GM19468 (cell line): ENCODE data around the gene PPDPF.

Experiments used
- ATAC-seq: cut with Tn5 transposase; IDR thresholded peaks from one replicate; pipeline ENCODE4 v1.9.1; 2021; ENCODE audit warnings: mild to moderate bottlenecking, moderate library complexity, moderate number of reproducible peaks; ENCODE audit not compliant: unreplicated experiment; ENCODE audit errors: extremely low read depth

Gene PPDPF

GRCh38 chr20:63519668-63520503 is 679 bp upstream of the PPDPF start:
- no peak for ATAC-seq

- peak; percentile 7 for ATAC-seq
Measured at GRCh38 chr20:63520934-63521601, 503 bp downstream of the PPDPF start.

GRCh38 chr20:63521602-63522001 is 1.0 kb downstream of the PPDPF start:
- no peak for ATAC-seq

GRCh38 chr20:63522091-63522868 is 1.7 kb downstream of the PPDPF start:
- ATAC-seq = no peak

- no peak for ATAC-seq
Measured at GRCh38 chr20:63522981-63523611, 2.5 kb downstream of the PPDPF start.

- no peak for ATAC-seq
Measured at GRCh38 chr20:63525185-63525584, 4.6 kb downstream of the PPDPF start.

GRCh38 chr20:63525971-63526370 is 5.4 kb downstream of the PPDPF start:
- ATAC-seq = no peak

GRCh38 chr20:63527184-63527583 is 6.6 kb downstream of the PPDPF start:
- ATAC-seq = no peak

GRCh38 chr20:63529180-63529860 is 8.8 kb downstream of the PPDPF start:
- no peak for ATAC-seq

GRCh38 chr20:63529861-63530787 is 9.6 kb downstream of the PPDPF start:
- ATAC-seq = no peak

GRCh38 chr20:63530788-63531160 is 10.2 kb downstream of the PPDPF start:
- no peak for ATAC-seq

- no peak for ATAC-seq
Measured at GRCh38 chr20:63531686-63532448, 11.3 kb downstream of the PPDPF start.

GRCh38 chr20:63532449-63532971 is 11.9 kb downstream of the PPDPF start:
- ATAC-seq = no peak

- ATAC-seq = no peak
Measured at GRCh38 chr20:63533388-63533787, 12.8 kb downstream of the PPDPF start.

- ATAC-seq = no peak
Measured at GRCh38 chr20:63533871-63534393, 13.4 kb downstream of the PPDPF start.

GRCh38 chr20:63534427-63534830 is 13.9 kb downstream of the PPDPF start:
- no peak for ATAC-seq

GRCh38 chr20:63534831-63535651 is 14.5 kb downstream of the PPDPF start:
- no peak for ATAC-seq
